HL-60 (cell line): ENCODE results near the gene SLC25A26.

Experiments
- CTCF ChIP-seq: IDR thresholded peaks from one replicate; pipeline ENCODE4 v1.5.1; 2011; ENCODE audit warnings: low read length, control low read depth, inconsistent platforms; ENCODE audit not compliant: insufficient read depth
- GABPA ChIP-seq: IDR thresholded peaks from 2 replicates; pipeline ENCODE4 v1.6.1; 2012; ENCODE audit warnings: low read depth
- POLR2AphosphoS5 ChIP-seq: IDR thresholded peaks from 2 replicates; pipeline ENCODE4 v1.6.1; 2012; ENCODE audit warnings: low read depth

- TF ChIP-seq CTCF (no peak), GABPA (no peak), POLR2AphosphoS5 (no peak)
These were observed 51.2 kb downstream of the SLC25A26 start for GRCh38 chr3:66272016-66272415.
